NCI-H82 (cell line): Measurements from ENCODE around the gene PPM1F.
"Not testable (repeated sequence)": the region's sequence is repeated elsewhere in the genome, so short reads cannot be mapped to it uniquely, and the experiment has no call there.

Source experiments
- DNase-seq: peaks from one replicate; lab custom pipeline; 2025; lab: John Stamatoyannopoulos, UW

The PPM1F gene

DNA sequence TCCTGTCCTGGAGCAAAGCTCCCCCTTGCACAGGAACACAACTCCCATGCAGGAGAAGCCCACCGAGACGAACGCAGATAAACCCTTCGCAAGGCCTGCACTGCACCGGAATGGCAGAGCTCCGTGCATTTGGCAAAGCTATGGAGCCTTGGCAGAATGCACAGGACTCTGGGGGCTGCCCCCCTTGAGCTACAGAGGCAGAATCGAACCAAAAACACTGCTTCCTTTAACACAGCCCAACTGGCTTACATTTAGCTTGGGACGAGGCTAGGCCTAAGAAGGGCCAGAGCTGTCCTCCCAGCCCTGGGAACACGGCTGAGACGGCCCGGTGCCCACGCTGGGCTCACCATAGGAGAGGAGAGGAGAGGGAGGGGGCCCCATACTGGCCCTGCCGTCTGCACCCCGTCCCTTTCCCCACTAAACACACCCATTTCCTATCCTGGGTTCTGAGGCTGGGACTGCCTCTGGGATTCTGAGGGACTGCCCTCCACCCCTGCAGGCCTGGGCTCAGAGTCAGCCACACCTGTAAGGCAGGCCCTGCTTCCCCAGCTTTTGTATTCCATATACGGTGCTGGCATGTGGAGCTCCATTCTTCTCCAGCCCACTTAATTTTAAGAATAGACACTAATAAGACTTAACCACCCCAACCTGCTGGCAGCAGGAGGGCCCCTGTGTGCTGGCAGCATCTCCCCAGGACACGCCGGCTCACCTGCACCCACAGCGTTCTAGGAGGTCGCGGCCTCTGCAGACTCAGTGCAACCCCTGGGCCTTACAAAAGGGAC lies 32.9 kb downstream of the PPM1F start:
- no peak for DNase-seq

DNA sequence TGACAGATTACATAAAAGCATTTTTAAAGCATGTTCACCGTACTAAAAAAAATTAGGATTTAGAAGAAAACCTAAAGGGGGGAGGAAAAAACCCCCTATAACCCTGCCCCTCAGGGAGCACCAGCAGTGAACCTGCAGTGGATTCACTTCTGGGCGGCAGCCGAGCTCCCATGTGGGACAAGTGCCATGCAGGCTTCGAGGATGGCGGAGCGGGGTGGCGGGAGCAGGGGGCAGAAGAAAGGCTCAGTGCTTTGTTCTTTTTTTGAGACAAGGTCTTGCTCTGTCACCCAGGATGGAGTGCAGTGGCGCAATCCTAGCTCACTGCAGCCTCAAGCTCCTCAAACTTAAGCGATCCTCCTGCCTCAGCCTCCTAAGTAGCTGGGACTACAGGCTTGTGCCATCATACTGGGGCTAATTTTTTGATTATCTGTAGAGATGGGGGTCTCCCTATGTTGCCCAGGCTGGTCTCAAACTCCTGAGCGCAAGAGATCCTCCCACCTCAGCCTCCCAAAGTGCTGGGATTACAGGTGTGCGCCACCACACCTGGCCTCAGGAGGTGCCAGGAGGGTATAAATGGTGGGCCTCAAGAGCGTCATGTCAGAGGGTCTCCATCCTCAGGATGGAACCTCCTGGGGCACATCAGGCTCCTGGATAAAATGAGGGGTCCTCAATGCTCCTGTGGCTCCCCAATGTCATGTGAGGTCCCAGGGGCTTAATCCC lies 34.0 kb downstream of the PPM1F start:
- no peak for DNase-seq

DNA sequence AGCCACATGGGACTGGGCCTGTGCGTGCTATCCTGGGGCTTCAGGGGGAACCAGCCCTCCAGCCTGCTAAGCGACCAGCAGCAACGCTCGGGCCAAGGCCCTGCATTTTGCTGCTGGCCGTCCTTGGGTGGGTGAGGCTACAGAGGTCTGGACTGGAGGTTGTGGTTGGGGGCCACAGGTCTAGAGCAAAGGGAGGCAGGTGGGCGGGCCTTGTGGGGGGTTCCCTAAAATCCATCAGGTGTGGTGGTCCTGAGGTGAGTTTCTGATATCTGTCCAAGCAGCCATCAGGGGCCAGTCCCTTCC lies 34.7 kb downstream of the PPM1F start:
- DNase-seq = no peak

- DNase-seq = no peak
Observed at GRCh38 chr22:21917181-21917958, 35.3 kb downstream of the PPM1F start.

GRCh38 chr22:21916309-21916918 lies 36.2 kb downstream of the PPM1F start:
- no peak for DNase-seq

- no peak for DNase-seq
Observed at GRCh38 chr22:21915624-21916308, 36.9 kb downstream of the PPM1F start.

DNA sequence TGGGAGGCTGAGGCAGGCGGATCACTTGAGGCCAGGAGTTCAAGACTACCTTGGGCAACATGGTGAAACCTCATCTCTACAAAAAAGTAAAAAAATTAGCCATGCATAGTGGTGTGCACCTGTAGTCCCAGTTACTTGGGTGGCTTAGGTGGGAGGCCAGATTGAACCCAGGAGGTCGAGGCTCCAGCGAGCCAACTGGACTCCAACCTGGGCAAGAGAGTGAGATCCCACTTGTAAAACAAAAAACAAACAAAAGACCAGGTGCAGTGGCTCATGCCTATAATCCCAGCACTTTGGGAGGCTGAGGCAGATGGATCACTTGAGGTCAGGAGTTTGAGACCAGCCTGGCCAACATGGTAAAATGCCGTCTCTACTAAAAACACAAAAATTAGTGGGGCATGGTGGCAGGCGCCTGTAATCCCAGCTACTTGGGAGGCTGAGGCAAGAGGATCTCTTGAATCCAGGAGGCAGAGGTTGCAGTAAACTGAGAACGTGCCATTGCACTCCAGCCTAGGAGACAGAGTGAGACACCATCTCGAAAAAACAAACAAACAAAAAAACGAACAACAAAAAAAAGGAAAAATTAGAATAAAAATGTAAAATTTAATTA lies 38.5 kb downstream of the PPM1F start:
- not testable (repeated sequence) for DNase-seq

GRCh38 chr22:21910367-21910766 lies 42.3 kb downstream of the PPM1F start:
- DNase-seq = not testable (repeated sequence)

GRCh38 chr22:21909871-21910270 lies 42.8 kb downstream of the PPM1F start:
- no peak for DNase-seq

DNA sequence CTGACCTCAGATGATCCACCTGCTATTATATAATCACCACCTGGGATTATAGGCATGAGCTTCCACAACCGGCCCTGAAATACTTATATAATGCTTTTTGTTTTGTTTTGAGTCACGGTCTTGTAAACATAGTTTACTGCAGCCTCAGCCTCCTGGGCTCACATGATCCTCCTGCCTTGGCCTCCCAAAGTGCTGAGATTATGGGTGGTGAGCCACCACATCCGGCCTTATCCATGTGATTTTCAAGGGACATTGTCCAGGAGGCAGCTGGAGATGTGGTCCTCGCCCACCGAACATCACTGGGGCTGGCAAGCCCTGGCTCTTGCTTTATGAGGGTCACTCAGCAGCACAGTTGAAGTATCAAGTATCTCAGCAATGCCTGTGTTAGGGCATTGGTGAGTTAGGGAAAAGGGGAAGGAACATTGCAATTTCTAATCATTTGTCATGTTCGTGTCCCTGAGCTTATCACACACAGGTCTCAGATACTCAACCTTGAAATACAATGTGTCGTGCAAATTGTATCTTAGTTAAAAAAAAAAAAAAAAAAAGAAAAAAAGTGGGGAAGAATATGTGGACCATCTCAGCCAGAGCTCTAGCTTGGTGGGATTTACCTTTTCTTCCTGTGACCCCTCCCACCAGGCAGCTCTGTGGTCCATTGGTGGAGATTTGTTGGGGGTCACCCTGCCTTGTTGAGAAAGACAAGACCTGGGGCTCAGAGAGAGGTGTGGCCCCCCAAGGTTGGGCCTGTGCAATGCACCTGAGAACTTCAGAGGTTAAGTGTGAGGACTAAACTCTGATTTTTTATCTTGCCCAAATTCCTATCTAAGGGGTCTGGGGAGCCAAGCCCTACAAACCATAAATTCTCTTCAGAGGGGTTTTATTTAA lies 44.8 kb downstream of the PPM1F start:
- no peak for DNase-seq

GRCh38 chr22:21905234-21905633 lies 47.4 kb downstream of the PPM1F start:
- not testable (repeated sequence) for DNase-seq

- no peak for DNase-seq
Observed at GRCh38 chr22:21904250-21904789, 48.3 kb downstream of the PPM1F start.

DNA sequence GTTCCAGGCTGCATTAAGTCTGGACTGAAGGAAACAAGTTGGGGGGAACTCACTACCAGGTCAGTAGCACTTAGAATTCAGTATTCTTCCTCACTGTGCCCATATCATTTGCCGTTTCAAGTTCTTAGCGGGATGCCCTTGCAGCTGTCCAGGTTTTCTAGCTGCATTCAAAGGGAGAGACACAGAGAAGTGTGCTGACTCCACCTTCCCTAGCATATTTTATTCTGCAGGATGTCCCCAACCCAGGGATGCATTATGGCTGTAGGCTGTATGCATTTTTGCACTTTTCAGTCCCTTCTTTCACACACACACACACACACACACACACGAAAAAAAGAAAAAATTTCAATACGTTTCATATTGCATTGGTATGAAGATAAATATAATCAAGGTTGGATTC lies 49.4 kb downstream of the PPM1F start:
- DNase-seq = no peak

DNA sequence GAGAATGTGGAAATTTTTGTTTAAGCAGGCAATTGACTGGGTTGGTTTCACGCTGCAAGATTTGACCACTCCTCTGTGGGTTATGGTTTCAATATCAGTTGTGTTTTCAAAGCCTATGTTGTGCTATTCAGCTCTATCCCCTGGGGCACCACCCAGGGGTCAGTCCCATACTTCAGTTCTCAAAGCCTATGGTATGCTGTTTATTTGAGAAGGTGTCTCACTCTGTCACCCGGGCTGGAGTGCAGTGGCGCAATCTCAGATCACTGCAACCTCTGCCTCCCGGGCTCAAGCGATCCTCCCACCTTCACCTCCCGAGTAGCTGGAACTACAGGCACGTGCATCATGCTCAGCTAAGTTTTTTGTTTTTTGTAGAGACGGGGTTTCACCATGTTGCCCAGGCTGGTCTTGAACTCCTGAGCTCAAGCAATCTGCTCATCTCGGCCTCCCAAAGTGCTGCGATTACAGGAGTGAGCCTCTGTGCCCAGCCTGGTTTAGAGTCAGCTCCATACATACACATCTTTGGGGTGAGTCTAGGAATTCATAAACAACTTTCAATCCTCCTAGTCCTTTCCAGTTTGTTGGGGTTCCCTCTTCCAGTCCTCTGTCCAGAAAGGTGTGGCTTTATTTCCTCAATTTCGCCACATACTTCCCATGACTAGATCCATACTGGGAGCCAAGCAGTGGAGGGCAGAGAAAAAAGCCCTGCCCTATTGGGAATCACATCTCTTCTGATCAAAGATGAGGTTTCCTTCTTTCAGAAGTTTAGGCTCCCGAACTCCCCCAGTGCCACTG lies 50.2 kb downstream of the PPM1F start:
- no peak for DNase-seq

- no peak for DNase-seq
Observed at GRCh38 chr22:21898354-21898896, 54.2 kb downstream of the PPM1F start.

GRCh38 chr22:21896951-21897513 lies 55.6 kb downstream of the PPM1F start:
- DNase-seq = no peak

DNA sequence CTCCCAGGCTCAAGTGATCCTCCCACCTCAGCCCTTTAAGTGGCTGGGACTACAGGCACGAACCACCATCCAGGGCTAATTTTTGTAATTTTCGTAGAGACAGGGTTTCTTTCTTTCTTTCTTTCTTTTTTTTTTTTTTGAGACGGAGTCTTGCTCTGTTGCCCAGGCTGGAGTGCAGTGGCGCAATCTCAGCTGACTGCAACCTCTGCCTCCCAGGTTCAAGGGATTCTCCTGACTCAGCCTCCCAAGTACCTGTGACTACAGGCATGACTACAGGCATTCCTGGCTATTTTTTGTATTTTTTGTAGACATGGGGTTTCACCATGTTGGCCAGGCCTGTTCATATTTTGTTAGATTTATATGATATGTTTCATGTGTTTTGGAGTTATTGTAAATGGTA lies 56.4 kb downstream of the PPM1F start:
- not testable (repeated sequence) for DNase-seq

DNA sequence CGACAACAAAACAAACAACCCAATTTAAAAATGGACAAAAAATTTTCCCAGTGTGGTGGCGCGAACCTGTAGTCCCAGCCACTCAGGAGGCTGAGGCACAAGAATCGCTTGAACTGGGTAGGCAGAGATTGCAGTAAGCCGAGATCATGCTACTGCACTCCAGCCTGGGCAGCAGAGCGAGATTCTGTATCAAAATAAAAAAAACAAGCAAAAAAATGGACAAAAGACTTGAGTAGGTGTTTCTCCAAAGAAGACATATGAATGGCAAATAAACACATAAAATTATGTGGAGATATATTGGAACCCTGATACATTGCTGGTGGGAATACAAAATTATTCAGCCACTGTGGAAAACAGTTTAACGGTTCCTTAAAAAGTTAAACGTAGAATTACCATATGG lies 57.8 kb downstream of the PPM1F start:
- DNase-seq = no peak
